ENCODE data around the gene SLC7A5. TPM values are rescaled to one million over a fixed set of nuclear protein-coding genes. Genes with fewer than 3 reads are reported as not detected.
"Not testable (repeated sequence)": the region's sequence is repeated elsewhere in the genome, so short reads cannot be mapped to it uniquely, and the experiment has no call there.

The SLC7A5 gene
- total and polyA plus RNA-seq, 2 donors = 4.3 to 6.6 TPM

DNA sequence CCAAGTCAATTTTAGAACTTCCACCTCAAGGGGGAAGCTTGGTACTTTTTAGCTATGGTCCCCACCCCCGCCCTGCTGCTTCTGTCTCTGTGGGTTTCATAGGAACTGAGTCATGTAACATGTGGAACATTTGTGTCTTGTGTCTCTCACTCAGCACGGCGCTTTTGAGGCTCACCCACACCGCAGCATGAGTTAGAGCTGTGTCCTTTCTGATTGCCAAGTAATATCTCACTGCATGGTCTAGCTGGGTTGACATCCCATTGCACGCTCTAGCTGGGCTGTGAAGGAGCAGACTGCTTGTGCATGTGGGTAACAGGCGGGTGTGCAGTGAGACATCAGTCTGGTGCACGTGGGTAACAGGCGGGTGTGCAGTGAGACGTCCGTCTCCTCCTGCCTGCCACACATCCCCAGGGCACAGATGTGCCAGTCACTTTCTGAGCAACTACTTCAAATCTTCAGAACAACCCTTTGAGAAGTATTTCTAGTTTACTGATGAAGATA, 26.4 kb upstream of the SLC7A5 start:
- peak in 8 of 9 donors; percentile 32 to 80 (median 56) for DNase-seq (ENCODE audit: low read depth in 6 of 9, low spot score in 9 of 9)
- Histone ChIP-seq H3K27ac (ENCODE audit: low read depth in 1 of 2, low read length in 1 of 2) (peak overlapping the region; percentile 55 to 83), H3K9me3 (ENCODE audit: control insufficient read depth in 2 of 2, insufficient read depth in 1 of 2, low read length in 1 of 2) (no peaks in the 10 kb centered on the region), H3K36me3 (ENCODE audit: control insufficient read depth in 2 of 2, insufficient read depth in 2 of 2, low read length in 1 of 2) (no peaks in the 10 kb centered on the region), H3K27me3 (ENCODE audit: control insufficient read depth in 2 of 2, insufficient read depth in 1 of 2, low read length in 1 of 2) (no peaks in the 10 kb centered on the region), H3K4me3 (ENCODE audit: low read length in 2 of 2) (no peak overlapping the region), H3K4me1 (ENCODE audit: control insufficient read depth in 2 of 2, insufficient read depth in 2 of 2, low read length in 2 of 2) (peaks cover 31 to 50% of the 10 kb centered on the region in 2 donors)
- 4% methylated on average over 10 of the region's 10 CpGs for WGBS

DNA sequence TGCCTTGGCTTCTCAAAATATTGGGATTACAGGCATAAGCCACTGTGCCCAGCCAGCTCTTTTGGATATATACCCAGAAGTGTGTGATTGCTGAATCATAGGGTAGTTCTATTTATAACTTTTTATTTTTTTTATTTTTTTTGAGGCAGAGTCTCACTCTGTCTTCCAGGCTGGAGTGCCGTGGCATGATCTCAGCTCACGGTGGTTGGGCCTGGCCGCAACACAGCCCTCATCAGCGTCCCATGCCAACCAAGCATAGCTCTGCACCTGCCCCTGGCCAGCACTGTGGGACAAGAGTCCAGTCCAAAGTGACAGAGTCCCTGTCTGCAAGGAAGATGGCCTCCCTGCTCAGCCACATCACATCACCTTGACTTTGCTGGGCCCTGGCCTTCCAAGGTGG, 24.7 kb upstream of the SLC7A5 start:
- WGBS = 86% methylated on average over 4 of the region's 4 CpGs
- H3K4me1 ChIP-seq (ENCODE audit: control insufficient read depth in 2 of 2, insufficient read depth in 2 of 2, low read length in 2 of 2) = peaks cover 31 to 43% of the 10 kb centered on the region in 2 donors
- H3K4me3 ChIP-seq (ENCODE audit: low read length in 2 of 2); H3K27me3 ChIP-seq (ENCODE audit: control insufficient read depth in 2 of 2, insufficient read depth in 1 of 2, low read length in 1 of 2); H3K27ac ChIP-seq (ENCODE audit: low read depth in 1 of 2, low read length in 1 of 2); H3K9me3 ChIP-seq (ENCODE audit: control insufficient read depth in 2 of 2, insufficient read depth in 1 of 2, low read length in 1 of 2); H3K36me3 ChIP-seq (ENCODE audit: control insufficient read depth in 2 of 2, insufficient read depth in 2 of 2, low read length in 1 of 2); DNase-seq (ENCODE audit: low read depth in 6 of 9, low spot score in 9 of 9): not testable (repeated sequence)

DNA sequence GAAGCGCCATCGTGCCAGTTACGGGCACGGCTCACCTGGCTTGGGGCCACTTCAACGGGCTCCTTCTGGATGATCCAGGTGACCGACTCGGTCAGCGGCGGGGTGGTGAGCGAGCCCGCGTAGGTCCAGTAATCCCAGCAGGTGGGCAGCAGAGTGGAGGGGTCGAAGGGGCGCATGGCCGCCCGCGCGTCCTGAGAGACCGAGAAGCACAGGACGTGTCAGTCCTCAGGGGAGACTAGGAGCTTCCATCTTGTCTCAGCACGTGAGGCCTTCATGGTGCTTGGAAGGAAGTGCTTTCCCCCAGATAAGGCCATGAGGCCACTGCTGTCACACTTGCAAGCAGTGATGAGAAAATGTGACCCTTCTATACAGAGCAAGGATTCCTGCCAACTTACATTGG, 22.5 kb upstream of the SLC7A5 start:
- Histone ChIP-seq H3K9me3 (ENCODE audit: control insufficient read depth in 2 of 2, insufficient read depth in 1 of 2, low read length in 1 of 2) (no peaks in the 10 kb centered on the region), H3K36me3 (ENCODE audit: control insufficient read depth in 2 of 2, insufficient read depth in 2 of 2, low read length in 1 of 2) (no peaks in the 10 kb centered on the region), H3K27me3 (ENCODE audit: control insufficient read depth in 2 of 2, insufficient read depth in 1 of 2, low read length in 1 of 2) (no peaks in the 10 kb centered on the region), H3K4me1 (ENCODE audit: control insufficient read depth in 2 of 2, insufficient read depth in 2 of 2, low read length in 2 of 2) (peaks cover 14 to 21% of the 10 kb centered on the region in 2 donors), H3K4me3 (ENCODE audit: low read length in 2 of 2) (no peak overlapping the region), H3K27ac (ENCODE audit: low read depth in 1 of 2, low read length in 1 of 2) (no peak overlapping the region)
- DNase-seq (ENCODE audit: low read depth in 6 of 9, low spot score in 9 of 9) = no peak
- 97% methylated on average over 21 of the region's 21 CpGs for WGBS

DNA sequence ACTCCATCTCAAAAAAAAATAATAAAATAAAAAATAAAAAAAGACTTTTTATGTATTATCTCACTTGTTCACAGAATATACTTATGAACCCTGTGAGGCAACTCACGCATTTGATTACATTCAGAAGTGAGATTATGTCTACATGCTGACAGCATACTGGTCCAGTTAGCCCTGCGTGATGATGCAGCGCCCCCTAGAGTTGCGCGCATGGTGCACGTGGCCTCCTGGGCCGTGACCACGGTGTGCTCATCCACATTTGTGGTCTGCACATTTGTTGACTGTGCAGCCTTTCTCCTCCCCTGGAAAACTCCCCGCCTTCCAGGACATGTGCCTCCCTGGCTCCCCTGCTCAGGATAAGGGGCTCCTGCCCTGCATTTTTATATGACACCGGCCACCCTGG, 20.5 kb upstream of the SLC7A5 start:
- H3K4me1 ChIP-seq (ENCODE audit: control insufficient read depth in 2 of 2, insufficient read depth in 2 of 2, low read length in 2 of 2); H3K27me3 ChIP-seq (ENCODE audit: control insufficient read depth in 2 of 2, insufficient read depth in 1 of 2, low read length in 1 of 2); H3K9me3 ChIP-seq (ENCODE audit: control insufficient read depth in 2 of 2, insufficient read depth in 1 of 2, low read length in 1 of 2); H3K27ac ChIP-seq (ENCODE audit: low read depth in 1 of 2, low read length in 1 of 2); DNase-seq (ENCODE audit: low read depth in 6 of 9, low spot score in 9 of 9); H3K36me3 ChIP-seq (ENCODE audit: control insufficient read depth in 2 of 2, insufficient read depth in 2 of 2, low read length in 1 of 2); H3K4me3 ChIP-seq (ENCODE audit: low read length in 2 of 2): not testable (repeated sequence)
- WGBS = 96% methylated on average over 10 of the region's 10 CpGs

DNA sequence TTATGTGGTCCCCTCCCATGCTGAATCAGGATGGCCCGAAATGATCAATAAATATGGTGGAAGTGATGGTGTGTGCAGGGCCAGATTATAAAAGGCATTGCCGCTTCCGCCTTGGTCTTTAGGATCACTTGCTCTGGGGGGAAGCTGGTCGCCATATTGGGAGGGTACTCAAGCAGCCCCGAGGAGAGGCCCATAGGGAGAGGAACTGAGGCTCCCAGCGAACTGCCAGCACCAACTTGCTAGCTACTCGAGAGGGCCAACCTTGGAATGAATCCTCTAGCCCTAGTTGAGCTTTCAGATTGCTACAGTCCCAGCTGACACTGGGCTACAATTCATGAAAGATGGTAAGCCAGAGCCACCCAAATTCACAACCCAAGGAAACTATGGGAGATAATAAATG, 19.0 kb upstream of the SLC7A5 start:
- not testable (repeated sequence) for H3K4me3 ChIP-seq (ENCODE audit: low read length in 2 of 2); H3K27me3 ChIP-seq (ENCODE audit: control insufficient read depth in 2 of 2, insufficient read depth in 1 of 2, low read length in 1 of 2); DNase-seq (ENCODE audit: low read depth in 6 of 9, low spot score in 9 of 9); H3K9me3 ChIP-seq (ENCODE audit: control insufficient read depth in 2 of 2, insufficient read depth in 1 of 2, low read length in 1 of 2); H3K36me3 ChIP-seq (ENCODE audit: control insufficient read depth in 2 of 2, insufficient read depth in 2 of 2, low read length in 1 of 2); H3K27ac ChIP-seq (ENCODE audit: low read depth in 1 of 2, low read length in 1 of 2); H3K4me1 ChIP-seq (ENCODE audit: control insufficient read depth in 2 of 2, insufficient read depth in 2 of 2, low read length in 2 of 2)
- 90% methylated on average over 7 of the region's 7 CpGs for WGBS

DNA sequence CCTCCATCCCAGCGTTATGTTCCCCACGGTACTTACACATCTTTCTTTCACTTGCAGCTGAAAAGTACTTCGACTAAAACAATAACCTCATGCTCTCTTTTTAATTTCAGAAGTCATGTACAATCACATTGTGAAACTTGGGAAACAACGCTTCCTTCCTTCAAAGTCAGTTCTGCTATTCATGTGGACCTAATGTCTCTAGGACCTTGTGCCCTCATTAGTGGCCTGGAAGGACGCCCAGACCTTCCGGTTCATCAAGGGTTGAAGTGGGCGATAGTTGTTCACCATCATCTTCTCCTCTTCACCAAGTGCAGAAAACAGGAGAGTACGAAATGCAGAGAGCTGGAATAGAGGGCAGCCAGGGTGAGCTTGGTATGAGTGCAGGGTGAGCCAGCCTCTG, 18.6 kb upstream of the SLC7A5 start:
- not testable (repeated sequence) for H3K4me1 ChIP-seq (ENCODE audit: control insufficient read depth in 2 of 2, insufficient read depth in 2 of 2, low read length in 2 of 2); H3K27me3 ChIP-seq (ENCODE audit: control insufficient read depth in 2 of 2, insufficient read depth in 1 of 2, low read length in 1 of 2); H3K4me3 ChIP-seq (ENCODE audit: low read length in 2 of 2); DNase-seq (ENCODE audit: low read depth in 6 of 9, low spot score in 9 of 9); H3K27ac ChIP-seq (ENCODE audit: low read depth in 1 of 2, low read length in 1 of 2); H3K9me3 ChIP-seq (ENCODE audit: control insufficient read depth in 2 of 2, insufficient read depth in 1 of 2, low read length in 1 of 2); H3K36me3 ChIP-seq (ENCODE audit: control insufficient read depth in 2 of 2, insufficient read depth in 2 of 2, low read length in 1 of 2)
- 84% methylated on average over 8 of the region's 8 CpGs for WGBS

DNA sequence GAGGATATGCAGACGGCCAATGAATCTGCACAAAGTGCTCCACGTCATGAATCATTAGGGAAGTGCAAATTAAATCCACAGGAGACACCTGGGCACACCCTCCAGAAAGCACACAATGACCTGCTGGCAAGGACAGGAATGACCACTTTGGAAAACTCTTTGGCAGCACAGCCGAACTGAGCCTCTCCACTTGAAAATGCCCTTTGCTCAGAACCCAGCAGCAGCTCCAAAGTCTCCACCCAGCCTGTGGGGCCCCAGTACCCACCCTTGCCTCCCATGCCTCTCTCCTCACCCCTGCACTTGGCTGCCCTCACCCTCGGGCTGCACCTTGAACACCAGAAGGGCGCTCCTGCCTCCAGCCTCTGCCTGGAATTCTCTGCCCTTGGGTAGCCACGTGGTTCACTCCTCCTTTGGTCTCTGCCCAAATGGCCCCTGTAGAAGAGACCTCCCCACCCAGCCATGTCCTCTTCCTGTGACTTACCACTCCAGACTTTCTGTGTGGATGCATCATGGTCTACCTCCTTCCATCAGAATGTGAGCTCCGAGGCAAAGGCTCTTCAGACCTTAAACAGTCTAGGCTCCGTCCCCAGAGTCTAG, 16.2 kb upstream of the SLC7A5 start:
- H3K27ac ChIP-seq (ENCODE audit: low read depth in 1 of 2, low read length in 1 of 2); H3K36me3 ChIP-seq (ENCODE audit: control insufficient read depth in 2 of 2, insufficient read depth in 2 of 2, low read length in 1 of 2); H3K4me3 ChIP-seq (ENCODE audit: low read length in 2 of 2); H3K4me1 ChIP-seq (ENCODE audit: control insufficient read depth in 2 of 2, insufficient read depth in 2 of 2, low read length in 2 of 2); H3K9me3 ChIP-seq (ENCODE audit: control insufficient read depth in 2 of 2, insufficient read depth in 1 of 2, low read length in 1 of 2); DNase-seq (ENCODE audit: low read depth in 6 of 9, low spot score in 9 of 9): not testable (repeated sequence)
- 90% methylated on average over 8 of the region's 8 CpGs for WGBS
- peaks cover 0 to 15% of the 10 kb centered on the region in 2 donors for H3K27me3 ChIP-seq (ENCODE audit: control insufficient read depth in 2 of 2, insufficient read depth in 1 of 2, low read length in 1 of 2)

DNA sequence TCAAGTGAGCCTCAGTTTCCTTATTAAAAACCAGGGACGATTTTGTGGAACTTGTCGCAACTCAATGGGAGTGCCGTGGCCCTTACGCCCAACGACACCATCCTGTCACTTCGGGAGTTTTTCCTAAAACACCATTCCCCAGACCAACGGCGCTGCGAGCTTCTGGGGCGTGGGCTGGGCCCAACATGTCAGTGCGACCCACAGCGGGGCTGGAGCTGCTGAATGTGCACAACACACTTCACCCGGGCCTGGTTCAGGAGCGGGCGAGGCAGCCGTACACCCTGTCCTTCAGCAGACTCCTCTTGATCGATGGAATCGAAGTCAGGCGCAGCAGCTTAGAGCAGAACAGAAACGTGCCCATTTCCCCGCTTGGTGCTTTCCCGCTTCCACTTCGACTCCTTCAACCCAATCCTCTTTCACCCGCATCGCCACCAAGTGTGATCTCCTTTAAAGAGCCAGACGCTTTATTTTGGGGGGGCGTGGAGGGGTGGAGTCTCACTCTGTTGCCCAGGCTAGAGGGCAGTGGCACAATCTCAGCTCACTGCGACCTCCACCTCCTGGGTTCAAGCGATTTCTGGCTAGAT, 13.2 kb upstream of the SLC7A5 start:
- no peak for DNase-seq (ENCODE audit: low read depth in 6 of 9, low spot score in 9 of 9)
- Histone ChIP-seq H3K9me3 (ENCODE audit: control insufficient read depth in 2 of 2, insufficient read depth in 1 of 2, low read length in 1 of 2) (no peaks in the 10 kb centered on the region), H3K27me3 (ENCODE audit: control insufficient read depth in 2 of 2, insufficient read depth in 1 of 2, low read length in 1 of 2) (peaks cover 0 to 22% of the 10 kb centered on the region in 2 donors), H3K4me3 (ENCODE audit: low read length in 2 of 2) (no peak overlapping the region), H3K27ac (ENCODE audit: low read depth in 1 of 2, low read length in 1 of 2) (no peak overlapping the region), H3K36me3 (ENCODE audit: control insufficient read depth in 2 of 2, insufficient read depth in 2 of 2, low read length in 1 of 2) (no peaks in the 10 kb centered on the region), H3K4me1 (ENCODE audit: control insufficient read depth in 2 of 2, insufficient read depth in 2 of 2, low read length in 2 of 2) (peaks cover 0 to 6% of the 10 kb centered on the region in 2 donors)
- WGBS = 93% methylated on average over 29 of the region's 29 CpGs

DNA sequence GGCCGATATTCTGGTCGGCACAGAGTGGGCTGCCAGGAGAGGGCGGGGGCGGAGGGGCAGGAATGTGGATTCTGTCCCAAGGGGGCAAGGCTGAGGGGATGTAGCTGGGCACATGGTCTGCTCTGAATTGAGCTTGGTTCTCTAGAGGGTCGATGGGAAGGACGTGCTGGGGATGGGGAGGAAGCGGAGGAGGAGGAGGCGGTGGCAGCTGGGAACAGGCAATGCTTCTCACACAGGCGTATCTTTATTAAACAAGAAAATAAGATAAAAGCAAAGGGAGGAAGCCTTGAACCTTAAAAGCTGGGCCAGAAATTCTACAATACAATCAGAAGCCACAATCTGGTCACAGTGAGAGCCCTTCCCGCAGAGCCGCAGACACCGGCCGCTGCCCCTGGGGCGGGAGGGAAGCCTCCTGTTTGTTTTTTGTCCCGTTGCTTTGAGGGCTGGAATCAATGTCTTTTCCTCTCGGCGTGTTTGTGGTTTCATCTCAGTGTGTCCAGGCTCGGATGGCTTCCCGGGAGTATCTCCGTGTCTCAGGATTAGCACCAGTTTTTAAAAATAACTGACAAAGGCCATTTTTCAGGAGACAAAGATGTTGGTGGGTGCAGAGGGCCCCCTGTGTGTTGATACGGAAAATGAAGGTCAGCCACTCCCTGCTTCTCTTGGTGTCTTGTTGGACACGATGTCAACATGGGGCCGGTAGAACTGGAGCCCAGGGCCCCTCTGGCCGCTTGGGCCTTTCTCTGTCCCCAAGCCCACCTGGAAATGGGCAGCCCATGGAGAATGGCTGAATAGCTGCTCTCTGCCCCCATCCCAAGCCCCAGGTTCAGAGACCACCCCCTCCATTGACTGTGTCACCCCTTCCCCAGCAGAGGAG, 12.3 kb upstream of the SLC7A5 start:
- DNase-seq (ENCODE audit: low read depth in 6 of 9, low spot score in 9 of 9) = no peak
- Histone ChIP-seq H3K9me3 (ENCODE audit: control insufficient read depth in 2 of 2, insufficient read depth in 1 of 2, low read length in 1 of 2) (no peaks in the 10 kb centered on the region), H3K27me3 (ENCODE audit: control insufficient read depth in 2 of 2, insufficient read depth in 1 of 2, low read length in 1 of 2) (peaks cover 0 to 22% of the 10 kb centered on the region in 2 donors), H3K27ac (ENCODE audit: low read depth in 1 of 2, low read length in 1 of 2) (no peak overlapping the region), H3K36me3 (ENCODE audit: control insufficient read depth in 2 of 2, insufficient read depth in 2 of 2, low read length in 1 of 2) (no peaks in the 10 kb centered on the region), H3K4me1 (ENCODE audit: control insufficient read depth in 2 of 2, insufficient read depth in 2 of 2, low read length in 2 of 2) (peaks cover 0 to 6% of the 10 kb centered on the region in 2 donors), H3K4me3 (ENCODE audit: low read length in 2 of 2) (no peak overlapping the region)
- WGBS = 56% methylated on average over 24 of the region's 24 CpGs

Data from thymus (tissue), 11 donors.